PC-9 (cell line): Measurements from ENCODE around the gene FKBP1A. TPM values are rescaled to one million over a fixed set of nuclear protein-coding genes. Genes with fewer than 3 reads are reported as not detected.

Experiments
- BruUV-seq: library from RNA; stranded (reverse); fragments of 400-500 nt; replicated peaks from 2 replicates; lab custom pipeline; 2021; lab: Mats Ljungman, UMichigan
- CTCF ChIA-PET: fragments of 300-600 bp; sonication (Branson Sonifier 250); formaldehyde crosslinking; loops from one replicate; lab custom pipeline; 2022; ENCODE audit warnings: antibody characterized with exemption; lab: Charles Lee
- POLR2A ChIA-PET: fragments of 300-600 bp; sonication (Branson Sonifier 250); formaldehyde crosslinking; loops from one replicate; lab custom pipeline; 2022; ENCODE audit warnings: antibody characterized with exemption; ENCODE audit not compliant: unreplicated experiment; lab: Charles Lee
- DNase-seq, 2 experiments: peaks; one replicate each; pipeline versions ENCODE4 v3.0.0 to v3.0.0-alpha.2; 2015 to 2022; ENCODE audit warnings: mixed read lengths in 1 of 2
- H2AFZ ChIP-seq: fragments of 200-600 bp; sonication (generic); 2 replicates; pipeline ENCODE4 v1.8.1; 2017; ENCODE audit warnings: antibody characterized with exemption
- H3F3A ChIP-seq: fragments of 200-600 bp; sonication (generic); 2 replicates; pipeline ENCODE4 v1.8.1; 2017; ENCODE audit warnings: antibody characterized with exemption, mild to moderate bottlenecking, low read depth; ENCODE audit not compliant: insufficient read depth
- H3K27ac ChIP-seq: fragments of 200-600 bp; sonication (generic); 2 replicates; pipeline ENCODE4 v1.6.1; 2016; ENCODE audit warnings: mixed run types
- H3K27me3 ChIP-seq: fragments of 200-600 bp; sonication (generic); 2 replicates; pipeline ENCODE4 v1.6.1; 2016; ENCODE audit warnings: low read depth, mixed run types; ENCODE audit not compliant: insufficient read depth
- H3K36me3 ChIP-seq: fragments of 200-600 bp; sonication (generic); 2 replicates; pipeline ENCODE4 v1.6.1; 2016; ENCODE audit warnings: low read depth, mixed run types
- H3K4me1 ChIP-seq: fragments of 200-600 bp; sonication (generic); replicated peaks from 2 replicates; pipeline ENCODE4 v1.6.1; 2016; ENCODE audit warnings: mixed run types; ENCODE audit not compliant: insufficient read depth
- H3K4me2 ChIP-seq: fragments of 200-600 bp; sonication (generic); 2 replicates; pipeline ENCODE4 v1.6.1; 2017; ENCODE audit warnings: mixed run types
- H3K4me3 ChIP-seq: fragments of 200-600 bp; sonication (generic); 2 replicates; pipeline ENCODE4 v1.6.1; 2016; ENCODE audit warnings: mixed run types
- H3K79me2 ChIP-seq: fragments of 200-600 bp; sonication (generic); 2 replicates; pipeline ENCODE4 v1.6.1; 2017; ENCODE audit warnings: low read depth, mixed run types
- H3K9me2 ChIP-seq: fragments of 200-600 bp; sonication (generic); 2 replicates; pipeline ENCODE4 v1.8.1; 2017; ENCODE audit warnings: mild to moderate bottlenecking; ENCODE audit not compliant: insufficient read depth
- H3K9me3 ChIP-seq: fragments of 200-600 bp; sonication (generic); 2 replicates; pipeline ENCODE4 v1.8.1; 2016; ENCODE audit warnings: low read depth; ENCODE audit not compliant: insufficient read depth
- H4K20me1 ChIP-seq: fragments of 200-600 bp; sonication (generic); 2 replicates; pipeline ENCODE4 v1.8.1; 2017; ENCODE audit not compliant: insufficient read depth
- EZH2 ChIP-seq: fragments of 200-600 bp; sonication (generic); IDR thresholded peaks from 2 replicates; pipeline ENCODE4 v1.8.0; 2017; ENCODE audit warnings: antibody characterized with exemption, low read depth
- intact Hi-C: fragments of 100-400 bp; cut with micrococcal nuclease; formaldehyde crosslinking; loops from one replicate; pipeline ENCODE4 v1.10.0; 2022; ENCODE audit not compliant: unreplicated experiment
- total RNA-seq: library from RNA; stranded (reverse); gene quantifications from 2 replicates; pipeline ENCODE4 v1.2.3, GENCODE V29; 2021
- TF ChIP-seq, protein P1 (sequence below): fragments of 200-600 bp; sonication (generic); conservative IDR thresholded peaks from 2 replicates; pipeline ENCODE4 v1.6.1; 2017; ENCODE audit warnings: mixed run types, antibody characterized with exemption, mild to moderate bottlenecking, moderate library complexity

The FKBP1A gene
- total RNA-seq, 1 experiment from 2014 or later = 320 TPM

GRCh38 chr20:1362484-1362883, 30.4 kb downstream of the FKBP1A start:
- Histone ChIP-seq H4K20me1 (no peaks in the 10 kb centered on the region; the same call in none of the 2 replicates), H3K9me3 (no peaks in the 10 kb centered on the region), H3K27ac (no peak overlapping the region), H3K27me3 (no peaks in the 10 kb centered on the region), H3K4me3 (no peak overlapping the region), H2AFZ (no peak overlapping the region), H3K9me2 (no peaks in the 10 kb centered on the region), H3K4me1 (no peaks in the 10 kb centered on the region), H3K4me2 (no peak overlapping the region), H3K36me3 (peaks cover 37% of the 10 kb centered on the region), H3K79me2 (peaks cover 7% of the 10 kb centered on the region; the same call in 1 of the 2 replicates), H3F3A (peaks cover 29% of the 10 kb centered on the region)
- CTCF ChIA-PET = no interaction called here
- no peak for DNase-seq
- no peak for TF ChIP-seq EZH2
- TF ChIP-seq, protein P1, sequence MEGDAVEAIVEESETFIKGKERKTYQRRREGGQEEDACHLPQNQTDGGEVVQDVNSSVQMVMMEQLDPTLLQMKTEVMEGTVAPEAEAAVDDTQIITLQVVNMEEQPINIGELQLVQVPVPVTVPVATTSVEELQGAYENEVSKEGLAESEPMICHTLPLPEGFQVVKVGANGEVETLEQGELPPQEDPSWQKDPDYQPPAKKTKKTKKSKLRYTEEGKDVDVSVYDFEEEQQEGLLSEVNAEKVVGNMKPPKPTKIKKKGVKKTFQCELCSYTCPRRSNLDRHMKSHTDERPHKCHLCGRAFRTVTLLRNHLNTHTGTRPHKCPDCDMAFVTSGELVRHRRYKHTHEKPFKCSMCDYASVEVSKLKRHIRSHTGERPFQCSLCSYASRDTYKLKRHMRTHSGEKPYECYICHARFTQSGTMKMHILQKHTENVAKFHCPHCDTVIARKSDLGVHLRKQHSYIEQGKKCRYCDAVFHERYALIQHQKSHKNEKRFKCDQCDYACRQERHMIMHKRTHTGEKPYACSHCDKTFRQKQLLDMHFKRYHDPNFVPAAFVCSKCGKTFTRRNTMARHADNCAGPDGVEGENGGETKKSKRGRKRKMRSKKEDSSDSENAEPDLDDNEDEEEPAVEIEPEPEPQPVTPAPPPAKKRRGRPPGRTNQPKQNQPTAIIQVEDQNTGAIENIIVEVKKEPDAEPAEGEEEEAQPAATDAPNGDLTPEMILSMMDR = no peak
- POLR2A ChIA-PET = interaction anchor here (0.6 to 0.7 kb wide), 2 partner anchors 31 to 39 kb away, joined by 5 to 12 read pairs; no protein-coding TSS in a partner anchor
- intact Hi-C loops = no loop called here
- BruUV-seq = no TSS peak

- intact Hi-C loops = no loop called here
- Histone ChIP-seq H3K79me2 (0 out of 2 replicates have a peak, but pooled peaks cover 9% of the 10 kb centered on the region), H3K36me3 (peaks cover 33% of the 10 kb centered on the region), H3K9me2 (no peaks in the 10 kb centered on the region), H3K4me2 (no peak overlapping the region), H2AFZ (no peak overlapping the region), H3K27ac (no peak overlapping the region), H3K9me3 (no peaks in the 10 kb centered on the region), H3F3A (peaks cover 21% of the 10 kb centered on the region; the same call in 1 of the 2 replicates), H3K4me1 (no peaks in the 10 kb centered on the region), H3K27me3 (no peaks in the 10 kb centered on the region), H3K4me3 (no peak overlapping the region), H4K20me1 (no peaks in the 10 kb centered on the region; the same call in none of the 2 replicates)
- CTCF ChIA-PET = no interaction called here
- POLR2A ChIA-PET = no interaction called here
- no peak for DNase-seq
- TF ChIP-seq, protein P1 = no peak
- no peak for TF ChIP-seq EZH2
- BruUV-seq = no TSS peak
Observed at GRCh38 chr20:1360094-1360846, 32.6 kb downstream of the FKBP1A start.

- no peaks in the 10 kb centered on the region for H3K9me3 ChIP-seq
- BruUV-seq = no TSS peak
- TF ChIP-seq, protein P1 = no peak
- no peak for TF ChIP-seq EZH2
- H3K4me2 ChIP-seq = no peak overlapping the region
- DNase-seq = no peak
- H3K27me3 ChIP-seq = no peaks in the 10 kb centered on the region
- ChIA-PET POLR2A (no interaction called here), CTCF (interaction anchor here (0.5 kb wide), 1 partner anchor 33 kb away, joined by 15 read pairs; no protein-coding TSS in a partner anchor)
- H3K27ac ChIP-seq = no peak overlapping the region
- intact Hi-C loops = no loop called here
- no peaks in the 10 kb centered on the region for H3K9me2 ChIP-seq
- H4K20me1 ChIP-seq = no peaks in the 10 kb centered on the region; the same call in none of the 2 replicates
- no peak overlapping the region for H2AFZ ChIP-seq
- 0 out of 2 replicates have a peak, but pooled peaks cover 9% of the 10 kb centered on the region for H3K79me2 ChIP-seq
- H3K4me1 ChIP-seq = no peaks in the 10 kb centered on the region
- peaks cover 47% of the 10 kb centered on the region for H3K36me3 ChIP-seq
- H3K4me3 ChIP-seq = no peak overlapping the region
- H3F3A ChIP-seq = peaks cover 18% of the 10 kb centered on the region; the same call in 1 of the 2 replicates
Observed at GRCh38 chr20:1357921-1358671, 34.8 kb downstream of the FKBP1A start.
